GM19240 (cell line): ENCODE results near the gene CA11.
"Not testable (repeated sequence)": the region's sequence is repeated elsewhere in the genome, so short reads cannot be mapped to it uniquely, and the experiment has no call there.

Experiments
- DNase-seq: peaks from one replicate; pipeline ENCODE4 v3.0.0; 2011; ENCODE audit warnings: low spot score; ENCODE audit not compliant: insufficient read length

Gene CA11

DNA sequence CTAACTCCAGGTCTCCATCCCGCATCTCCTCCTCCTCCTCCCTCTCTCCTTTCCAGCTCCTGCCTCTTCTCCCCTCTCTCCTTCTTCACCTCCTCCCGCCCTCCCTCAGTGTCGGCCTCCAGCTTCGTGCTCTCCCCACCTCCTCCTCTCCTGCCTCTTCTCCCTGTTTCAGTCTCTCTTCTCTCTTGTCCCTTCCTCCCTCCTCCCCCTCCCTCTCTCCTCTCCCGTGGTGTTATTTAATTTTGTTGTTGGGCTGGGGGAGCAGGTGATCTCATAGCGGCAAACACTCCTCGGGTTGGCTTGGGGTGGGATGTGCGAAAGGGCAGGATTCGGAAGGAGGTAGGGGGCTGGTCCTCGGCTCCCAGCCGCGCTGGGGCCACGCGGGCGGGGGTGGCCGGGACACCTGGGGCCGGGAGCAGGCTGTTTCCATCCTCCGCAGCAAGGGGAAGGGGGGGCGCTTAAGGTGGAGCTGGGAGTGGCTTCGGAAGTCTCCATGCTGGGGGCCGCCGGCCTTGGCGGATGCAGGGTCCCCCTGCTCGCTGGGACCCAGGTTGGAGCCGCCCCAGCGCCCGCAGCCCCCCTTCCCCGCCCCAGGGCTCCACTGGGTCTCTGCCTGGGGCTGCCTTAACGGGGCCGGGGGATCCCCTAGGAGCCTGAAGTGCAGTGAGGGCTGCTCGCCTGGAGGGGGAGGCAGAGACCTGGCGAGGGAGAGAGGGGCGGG, at the start of gene CA11:
TSS of gene CA11 (minus strand) at position 187 of the 721 bp plus-strand sequence. CDS start 555 bp downstream, outside the sequence.
- peak; percentile 75 for DNase-seq

DNA sequence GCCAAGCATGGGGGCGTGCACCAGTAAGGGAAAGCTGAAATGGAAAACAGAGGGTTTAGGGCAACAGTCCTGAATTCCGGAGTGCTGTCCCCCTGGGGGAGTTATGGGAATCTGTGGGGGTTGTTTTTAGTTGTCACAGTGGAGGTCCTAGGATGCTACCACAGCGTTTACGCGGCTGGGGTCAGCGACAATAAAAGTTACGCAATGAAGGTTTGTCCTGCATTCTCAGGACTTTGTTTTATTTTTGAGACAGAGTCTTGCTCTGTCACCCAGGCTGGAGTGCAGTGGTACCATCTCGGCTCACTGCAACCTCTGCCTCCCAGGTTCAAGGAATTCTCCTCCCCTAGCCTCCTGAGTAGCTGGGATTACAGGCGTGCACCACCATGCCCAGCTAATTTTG, 47.6 kb upstream of the CA11 start:
- not testable (repeated sequence) for DNase-seq

DNA sequence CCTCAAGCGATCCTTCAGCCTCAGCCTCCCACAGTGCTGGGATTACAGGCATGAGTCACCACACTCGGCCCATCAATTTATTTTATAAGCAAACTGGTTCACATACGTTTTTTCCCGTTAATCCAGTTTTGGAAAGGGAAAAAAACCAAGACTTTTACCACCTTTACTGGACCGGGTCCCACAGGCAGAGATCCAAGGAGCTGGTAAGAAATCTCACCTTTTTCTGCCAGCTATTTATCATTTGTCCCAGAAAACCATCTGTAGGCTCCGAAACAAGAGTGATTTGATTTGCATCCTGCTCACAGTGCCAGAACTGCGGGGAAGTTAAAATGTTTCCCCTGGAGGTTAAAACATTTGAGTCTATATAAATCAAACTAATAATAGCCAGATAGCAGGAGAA, 43.5 kb upstream of the CA11 start:
- no peak for DNase-seq

GRCh38 chr19:48687776-48688175, 41.8 kb upstream of the CA11 start:
- DNase-seq, result no peak

DNA sequence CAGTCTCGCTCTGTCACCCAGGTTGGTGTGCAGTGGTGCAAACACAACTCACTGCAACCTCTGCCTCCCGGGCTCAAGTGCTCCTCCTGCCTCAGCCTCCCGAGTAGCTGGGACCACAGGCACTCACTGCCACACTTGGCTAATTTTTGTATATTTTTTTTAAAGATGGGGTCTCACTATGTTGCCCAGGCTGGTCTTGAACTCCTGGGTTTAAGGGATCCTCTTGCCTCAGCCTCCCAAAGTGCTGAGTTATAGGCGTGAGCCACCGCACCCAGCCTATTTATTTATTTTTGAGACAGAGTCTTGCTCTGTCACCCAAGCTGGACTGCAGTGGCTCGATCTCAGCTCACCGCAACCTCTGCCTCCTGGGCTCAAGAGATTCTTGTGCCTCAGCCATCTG, 40.6 kb upstream of the CA11 start:
- DNase-seq, result not testable (repeated sequence)

DNA sequence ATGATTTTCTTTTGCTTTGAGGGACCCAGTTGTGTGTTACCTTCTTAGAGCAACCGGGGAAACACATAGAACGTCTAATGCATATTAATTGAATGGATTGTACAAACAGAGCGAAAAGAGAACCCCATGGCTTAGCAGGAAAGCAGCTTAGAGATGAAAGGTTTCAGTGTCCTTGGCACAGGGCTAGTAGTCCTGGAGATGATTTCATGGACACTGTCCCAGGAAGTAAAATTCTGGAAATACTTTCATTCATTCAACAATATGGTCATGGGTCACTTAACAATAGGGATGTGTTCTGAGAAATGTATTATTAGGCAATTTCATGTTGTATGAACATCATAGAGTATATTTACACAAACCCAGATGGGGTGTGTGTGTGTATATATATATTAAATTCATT, 40.1 kb upstream of the CA11 start:
- no peak for DNase-seq

- DNase-seq, result no peak
These were observed 39.6 kb upstream of the CA11 start for GRCh38 chr19:48685583-48685982.

GRCh38 chr19:48683349-48683748, 37.4 kb upstream of the CA11 start:
- DNase-seq, result no peak

DNA sequence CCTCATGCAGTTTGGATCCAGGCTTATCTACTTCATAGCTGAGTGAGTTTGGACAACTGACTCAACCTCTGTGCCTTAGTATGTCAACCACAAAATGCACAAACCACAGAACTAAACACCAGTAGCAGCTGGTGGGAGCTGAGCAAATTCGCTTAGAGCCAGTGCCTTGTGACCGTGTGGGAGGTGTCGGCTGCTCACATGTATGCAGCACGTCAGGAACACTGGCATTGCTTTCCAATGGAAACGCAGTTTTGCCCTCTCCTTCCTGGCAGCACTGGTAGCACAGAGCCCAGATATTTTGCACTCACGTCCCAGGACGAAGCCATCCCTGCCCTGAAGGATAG, 35.1 kb upstream of the CA11 start:
- no peak for DNase-seq

DNA sequence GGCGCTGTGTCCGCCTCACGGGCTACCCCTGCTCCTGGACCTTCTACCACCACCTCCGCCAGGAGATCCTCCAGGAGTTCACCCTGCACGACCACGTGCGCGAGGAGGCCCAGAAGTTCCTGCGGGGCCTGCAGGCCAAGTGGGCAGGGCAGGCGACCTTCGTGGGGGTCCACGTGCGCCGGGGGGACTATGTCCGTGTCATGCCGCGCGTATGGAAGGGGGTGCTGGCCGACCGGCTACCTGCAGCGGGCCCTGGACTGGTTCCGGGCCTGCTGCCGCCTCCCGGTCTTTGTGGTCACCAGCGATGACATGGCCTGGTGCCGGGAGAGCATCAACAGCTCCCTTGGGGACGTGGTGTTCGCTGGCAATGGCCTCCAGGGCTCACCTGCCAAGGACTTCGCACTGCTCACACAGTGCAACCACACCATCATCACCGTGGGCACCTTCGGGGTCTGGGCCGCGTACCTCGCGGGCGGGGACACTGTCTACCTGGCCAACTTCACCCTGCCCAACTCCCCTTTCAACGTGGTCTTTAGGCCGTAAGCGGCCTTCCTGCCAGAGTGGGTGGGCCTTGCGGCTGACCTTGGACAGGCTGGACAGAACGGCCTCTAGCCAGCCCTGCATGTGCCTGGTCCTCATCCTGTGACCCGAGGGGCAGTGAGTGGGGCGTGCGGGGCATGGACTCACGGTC, 34.6 kb upstream of the CA11 start:
- DNase-seq, result no peak

- not testable (repeated sequence) for DNase-seq
These were observed 34.0 kb upstream of the CA11 start for GRCh38 chr19:48680006-48680405.

- DNase-seq, result no peak
These were observed 32.2 kb upstream of the CA11 start for GRCh38 chr19:48678201-48678600.

DNA sequence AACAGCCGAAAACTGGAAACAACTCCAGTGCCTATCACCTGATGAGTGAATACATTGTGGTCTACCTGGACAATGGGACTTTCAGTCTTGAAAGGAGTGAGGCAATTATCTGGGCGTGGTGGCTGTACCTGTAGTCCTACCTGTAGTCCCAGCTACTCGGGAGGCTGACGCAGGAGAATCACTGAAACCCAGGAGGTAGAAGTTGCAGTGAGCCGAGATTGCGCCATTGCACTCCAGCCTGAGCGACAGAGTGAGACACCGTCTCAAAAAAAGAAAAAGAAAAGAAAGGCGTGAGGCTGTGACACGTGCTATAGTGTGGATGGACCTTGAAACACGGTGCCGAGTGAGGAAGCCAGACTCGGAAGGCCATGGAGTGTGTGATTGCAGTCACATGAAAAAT, 30.9 kb upstream of the CA11 start:
- DNase-seq, result no peak

- no peak for DNase-seq
These were observed 30.5 kb upstream of the CA11 start for GRCh38 chr19:48676487-48676886.

DNA sequence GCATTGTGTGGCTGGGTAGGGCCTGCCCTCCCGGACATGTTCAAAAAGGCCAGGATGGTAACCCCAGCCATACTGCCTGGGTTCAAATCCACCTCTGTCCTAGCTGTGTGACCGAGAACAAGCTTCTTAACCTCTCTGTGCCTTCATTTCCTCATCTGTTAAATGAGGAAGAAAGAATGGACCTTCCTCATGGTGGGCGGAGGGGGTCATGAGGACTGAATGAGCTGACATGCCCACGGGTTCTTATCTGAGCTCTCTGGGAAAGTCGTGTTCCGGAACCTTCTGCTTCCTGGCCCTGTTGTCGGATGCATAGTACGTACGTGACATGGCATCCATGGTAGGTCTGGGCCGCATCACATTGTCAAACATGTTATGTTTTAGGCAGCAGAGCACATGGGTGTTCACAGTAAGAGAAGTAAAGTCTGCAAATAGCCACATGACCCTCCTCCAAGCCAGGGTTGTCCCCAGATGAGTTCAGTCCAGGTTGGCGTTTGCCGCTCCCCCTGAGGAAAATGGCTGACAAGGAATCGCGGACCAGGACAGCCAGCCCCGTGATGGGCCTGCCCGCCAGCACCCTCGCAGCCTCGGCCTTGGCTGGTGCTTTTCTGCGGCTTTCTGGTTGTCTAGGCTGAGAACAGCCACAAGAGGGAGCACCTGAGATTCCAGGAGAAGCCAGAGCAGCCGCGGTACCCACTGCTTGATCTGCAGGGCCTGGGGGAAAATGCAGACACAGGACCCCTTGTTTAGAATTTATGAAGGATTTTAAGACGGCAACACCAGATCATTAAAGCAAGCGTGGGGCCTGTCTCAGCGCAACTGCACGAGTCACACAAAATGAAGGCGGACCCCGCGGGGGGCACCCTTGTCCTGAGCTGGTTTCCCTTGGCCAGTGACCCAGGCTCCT, 29.2 kb upstream of the CA11 start:
- DNase-seq, result peak; percentile 96

DNA sequence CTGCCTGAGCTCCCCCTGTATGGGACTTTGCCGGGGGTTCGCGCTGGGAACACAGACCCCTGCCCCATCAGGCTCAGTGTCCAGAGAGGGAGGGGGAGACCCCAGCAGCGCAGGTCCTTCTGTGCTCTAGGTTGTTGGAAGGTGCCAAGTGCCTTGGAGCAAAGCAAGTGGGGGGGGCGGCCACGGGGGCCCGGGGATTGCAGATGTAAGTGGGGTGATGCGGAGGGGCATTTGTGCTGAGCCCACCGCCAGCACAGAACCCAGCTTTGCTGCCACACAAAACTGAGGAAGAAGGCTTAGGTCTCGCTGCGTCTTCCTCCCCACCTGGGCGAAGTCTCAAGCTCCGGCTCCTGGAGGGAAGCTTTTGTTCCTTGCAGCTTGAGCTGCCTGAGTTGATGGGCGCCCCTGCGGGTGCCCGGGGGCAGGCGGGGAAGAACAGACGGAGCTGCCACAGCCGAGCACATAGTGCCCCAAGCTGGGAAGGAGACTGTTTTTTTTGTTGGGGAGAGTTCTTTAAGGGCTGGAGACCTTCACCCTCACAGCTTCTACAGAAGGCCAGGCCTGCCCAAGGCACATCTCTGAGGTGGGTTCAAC, 28.3 kb upstream of the CA11 start:
- no peak for DNase-seq

- no peak for DNase-seq
These were observed 27.6 kb upstream of the CA11 start for GRCh38 chr19:48673436-48674100.

- no peak for DNase-seq
These were observed 27.0 kb upstream of the CA11 start, which contains the start of gene NTN5 for GRCh38 chr19:48672994-48673393. TSS of gene NTN5 (minus strand) at chr19:48673017. CDS start at chr19:48670986, 2,031 bp downstream.

GRCh38 chr19:48671446-48671995, 25.5 kb upstream of the CA11 start:
- DNase-seq, result no peak

DNA sequence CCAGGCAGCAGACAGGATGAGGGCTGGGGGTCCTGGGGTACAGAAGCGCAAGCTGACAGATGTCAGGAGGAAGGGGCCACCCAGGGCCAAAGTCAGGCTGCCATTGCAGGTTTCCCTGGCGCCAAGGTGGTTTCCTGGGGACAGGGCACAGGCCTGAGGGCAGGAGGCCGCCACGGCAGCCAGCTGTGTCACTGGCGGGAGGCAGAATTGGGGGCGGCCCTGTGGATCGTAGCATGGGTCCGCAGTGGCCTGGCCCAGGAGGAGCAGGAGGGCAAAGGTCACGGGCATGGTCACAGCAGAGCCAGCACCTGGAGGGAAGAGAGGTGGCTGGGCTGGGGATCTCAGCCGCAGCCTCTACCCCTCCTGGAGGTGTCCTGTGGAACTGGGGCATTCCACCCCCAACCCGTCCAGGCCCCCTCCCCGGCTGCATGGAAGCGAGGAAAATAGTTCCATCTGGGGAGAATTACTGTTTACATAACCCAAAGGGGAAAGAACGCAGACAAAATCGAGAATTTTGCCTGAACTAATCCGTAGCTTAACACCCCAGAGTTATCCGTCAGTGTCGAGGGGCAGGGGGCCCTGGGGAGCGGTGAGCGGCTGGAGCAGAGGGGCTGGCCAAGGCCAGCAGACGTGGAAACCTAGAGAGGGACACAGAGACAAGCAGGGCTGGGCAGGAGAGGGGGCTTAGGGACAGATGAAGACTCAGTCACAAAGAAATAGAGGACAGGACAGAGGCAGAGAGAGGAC, 24.9 kb upstream of the CA11 start:
- DNase-seq, result no peak
